K562 (cell line): ENCODE data around the gene FUZ. TPM values are rescaled to one million over a fixed set of nuclear protein-coding genes. Genes with fewer than 3 reads are reported as not detected.
A peak's percentile ranks its signal among the peaks of the same experiment; 100 is the strongest.

Experiments
- ATF4 ChIP-seq: fragments of 450-650 bp; formaldehyde crosslinking; IDR thresholded peaks from 2 replicates; pipeline ENCODE4 v1.4.0; 2022; ENCODE audit warnings: mild to moderate bottlenecking, moderate library complexity
- BCL6 ChIP-seq: fragments of 250-450 bp; sonication (Bioruptor Pico); IDR thresholded peaks from 2 replicates; pipeline ENCODE4 v1.4.0; 2020
- BRD9 ChIP-seq: fragments of 450-650 bp; IDR thresholded peaks from 2 replicates; pipeline ENCODE4 v1.6.1; 2018; ENCODE audit warnings: low read depth; ENCODE audit not compliant: partially characterized antibody
- CAMTA2 ChIP-seq: fragments of 250-450 bp; sonication (Bioruptor Pico); conservative IDR thresholded peaks from 2 replicates; pipeline ENCODE4 v1.5.1; 2022
- CC2D1A ChIP-seq: fragments of 450-650 bp; IDR thresholded peaks from 2 replicates; pipeline ENCODE4 v1.6.1; 2017; ENCODE audit warnings: mild to moderate bottlenecking
- CXXC5 ChIP-seq: fragments of 250-450 bp; sonication (Bioruptor Pico); IDR thresholded peaks from 2 replicates; pipeline ENCODE4 v1.8.0; 2022; ENCODE audit warnings: inconsistent platforms, mild to moderate bottlenecking, moderate library complexity
- GABPB2 ChIP-seq: fragments of 250-450 bp; sonication (Bioruptor Pico); conservative IDR thresholded peaks from 2 replicates; pipeline ENCODE4 v1.5.1; 2021; ENCODE audit warnings: mild to moderate bottlenecking
- GATAD2A ChIP-seq: fragments of 450-650 bp; IDR thresholded peaks from 2 replicates; pipeline ENCODE4 v1.6.1; 2017
- HDAC3 ChIP-seq: fragments of 450-650 bp; IDR thresholded peaks from 2 replicates; pipeline ENCODE4 v1.6.1; 2018; ENCODE audit warnings: borderline replicate concordance, mild to moderate bottlenecking, moderate library complexity; ENCODE audit not compliant: partially characterized antibody
- KDM2B ChIP-seq: fragments of 250-450 bp; sonication (Bioruptor Pico); IDR thresholded peaks from 2 replicates; pipeline ENCODE4 v1.8.0; 2021; ENCODE audit warnings: mild to moderate bottlenecking, moderate library complexity
- KHSRP ChIP-seq: fragments of 450-650 bp; IDR thresholded peaks from 2 replicates; pipeline ENCODE4 v1.6.1; 2017
- MXI1 ChIP-seq: IDR thresholded peaks from 2 replicates; pipeline ENCODE4 v1.6.1; 2011; ENCODE audit warnings: low read depth, mild to moderate bottlenecking, improper control_type of control experiment, low read length
- NBN ChIP-seq: fragments of 450-650 bp; IDR thresholded peaks from 2 replicates; pipeline ENCODE4 v1.6.1; 2016; ENCODE audit warnings: low read depth, mild to moderate bottlenecking
- NFIC ChIP-seq: fragments of 450-650 bp; IDR thresholded peaks from 2 replicates; pipeline ENCODE4 v1.6.1; 2017; ENCODE audit warnings: mild to moderate bottlenecking, inconsistent platforms
- NR4A1 ChIP-seq, 2 experiments: fragments of 250-450 bp in 1 of 2; fragments of 450-650 bp in 1 of 2; sonication (Bioruptor Pico) in 1 of 2; IDR thresholded peaks; 2 replicates each; pipeline versions ENCODE4 v1.4.0 to v1.6.1; 2016 to 2020; ENCODE audit warnings: mild to moderate bottlenecking in 2 of 2, missing compliant biosample characterization in 1 of 2, missing genetic modification characterization in 1 of 2, moderate library complexity in 1 of 2
- POLR2AphosphoS2 ChIP-seq: IDR thresholded peaks from 2 replicates; pipeline ENCODE4 v1.6.1; 2012; ENCODE audit warnings: low read length, improper control_type of control experiment
- POLR3A ChIP-seq: IDR thresholded peaks from 2 replicates; pipeline ENCODE4 v1.6.1; 2011; ENCODE audit warnings: borderline replicate concordance, mild to moderate bottlenecking, moderate library complexity; ENCODE audit not compliant: insufficient read length, insufficient read depth; ENCODE audit errors: extremely low read depth
- POU5F1 ChIP-seq: fragments of 150-350 bp; IDR thresholded peaks from 2 replicates; pipeline ENCODE4 v1.6.1; 2014; ENCODE audit warnings: borderline replicate concordance, low read length, low read depth, mild to moderate bottlenecking; ENCODE audit not compliant: partially characterized antibody
- RB1 ChIP-seq: fragments of 450-650 bp; IDR thresholded peaks from 2 replicates; pipeline ENCODE4 v1.6.1; 2017; ENCODE audit warnings: low read depth, mild to moderate bottlenecking
- SAFB ChIP-seq: fragments of 200-400 bp; formaldehyde crosslinking; IDR thresholded peaks from 2 replicates; pipeline ENCODE4 v1.6.1; 2017; ENCODE audit warnings: low read depth, low read length, borderline replicate concordance
- TSC22D4 ChIP-seq: fragments of 450-650 bp; IDR thresholded peaks from 2 replicates; pipeline ENCODE4 v1.6.1; 2016; ENCODE audit warnings: missing genetic modification characterization, missing biosample characterization, control low read depth
- U2AF2 ChIP-seq: fragments of 200-400 bp; formaldehyde crosslinking; optimal IDR thresholded peaks from 2 replicates; pipeline ENCODE3; 2017; ENCODE audit warnings: low read depth, mild to moderate bottlenecking, low read length
- XRCC5 ChIP-seq: fragments of 200-400 bp; formaldehyde crosslinking; IDR thresholded peaks from 2 replicates; pipeline ENCODE4 v1.6.1; 2017; ENCODE audit warnings: low read depth, mild to moderate bottlenecking, low read length
- ZNF253 ChIP-seq: fragments of 250-450 bp; sonication (Bioruptor Pico); conservative IDR thresholded peaks from 2 replicates; pipeline ENCODE4 v1.6.1; 2021; ENCODE audit warnings: mild to moderate bottlenecking
- polyA plus RNA-seq, 8 experiments: library from polyadenylated mRNA; depleted of rRNA in 4 of 8; stranded (reverse) in 5 of 8; unstranded in 3 of 8; fragments of >200 nt; fragmentation: Nextera tagmentation in 2 of 8; fragmentation: Illumina TruSeq in 1 of 8; extraction: Ambion mirVana in 2 of 8; extraction: Trizol in 1 of 8; gene quantifications; 2 replicates each; pipeline versions ENCODE4 v1.2.1 to v1.2.3, GENCODE V29; 2011 to 2014; ENCODE audit warnings: inconsistent platforms in 1 of 8, missing spikeins in 1 of 8
- total RNA-seq, 7 experiments: library from RNA; depleted of rRNA in 6 of 7; stranded (reverse); fragments of >200 nt in 6 of 7; fragmentation: Illumina TruSeq in 2 of 7; extraction: Trizol in 2 of 7; gene quantifications; 2 replicates each; pipeline versions ENCODE4 v1.2.1 to v1.2.3, GENCODE V29; 2011 to 2021; ENCODE audit warnings: low replicate concordance in 1 of 7
- TF ChIP-seq, protein P1 (sequence below): fragments of 450-650 bp; IDR thresholded peaks from 2 replicates; pipeline ENCODE4 v1.6.1; 2018; ENCODE audit not compliant: partially characterized antibody
- TF ChIP-seq, protein P2 (sequence below): fragments of 250-450 bp; sonication (Bioruptor Pico); IDR thresholded peaks from 2 replicates; pipeline ENCODE4 v1.6.1; 2021; ENCODE audit warnings: mild to moderate bottlenecking

The FUZ gene
- total and polyA plus RNA-seq, 9 of the 15 experiments (the other 6 are each of a cell fraction or from before 2014, with no cell fraction given), result 0.17 to 7.6 (median 3.6) TPM; not detected in 1

- TF ChIP-seq ATF4 (CRISPR knock-in tag) (no peak), BRD9 (no peak), HDAC3 (no peak), POLR3A (no peak), CC2D1A (no peak), GABPB2 (CRISPR knock-in tag) (no peak), MXI1 (no peak), NBN (peak; percentile 83; the same call in 1 of the 2 replicates), NR4A1 (CRISPR knock-in tag; IDR thresholded peaks at IDR 0.05) (no peak), NR4A1 (tag; IDR thresholded peaks at IDR 0.05) (no peak), CXXC5 (peak; percentile 89), RB1 (peak; percentile 84; the same call in 1 of the 2 replicates), POLR2AphosphoS2 (peak; percentile 84; the same call in 1 of the 2 replicates), POU5F1 (no peak), KDM2B (CRISPR knock-in tag) (no peak), XRCC5 (no peak; the same call in 1 of the 2 replicates), TSC22D4 (tag) (no peak), U2AF2 (no peak), ZNF253 (no peak), NFIC (no peak), SAFB (peak; percentile 24; the same call in 1 of the 2 replicates), BCL6 (CRISPR knock-in tag) (no peak), GATAD2A (peak; percentile 63; the same call in 1 of the 2 replicates), KHSRP (no peak), CAMTA2 (CRISPR knock-in tag) (no peak)
- TF ChIP-seq, protein P1, sequence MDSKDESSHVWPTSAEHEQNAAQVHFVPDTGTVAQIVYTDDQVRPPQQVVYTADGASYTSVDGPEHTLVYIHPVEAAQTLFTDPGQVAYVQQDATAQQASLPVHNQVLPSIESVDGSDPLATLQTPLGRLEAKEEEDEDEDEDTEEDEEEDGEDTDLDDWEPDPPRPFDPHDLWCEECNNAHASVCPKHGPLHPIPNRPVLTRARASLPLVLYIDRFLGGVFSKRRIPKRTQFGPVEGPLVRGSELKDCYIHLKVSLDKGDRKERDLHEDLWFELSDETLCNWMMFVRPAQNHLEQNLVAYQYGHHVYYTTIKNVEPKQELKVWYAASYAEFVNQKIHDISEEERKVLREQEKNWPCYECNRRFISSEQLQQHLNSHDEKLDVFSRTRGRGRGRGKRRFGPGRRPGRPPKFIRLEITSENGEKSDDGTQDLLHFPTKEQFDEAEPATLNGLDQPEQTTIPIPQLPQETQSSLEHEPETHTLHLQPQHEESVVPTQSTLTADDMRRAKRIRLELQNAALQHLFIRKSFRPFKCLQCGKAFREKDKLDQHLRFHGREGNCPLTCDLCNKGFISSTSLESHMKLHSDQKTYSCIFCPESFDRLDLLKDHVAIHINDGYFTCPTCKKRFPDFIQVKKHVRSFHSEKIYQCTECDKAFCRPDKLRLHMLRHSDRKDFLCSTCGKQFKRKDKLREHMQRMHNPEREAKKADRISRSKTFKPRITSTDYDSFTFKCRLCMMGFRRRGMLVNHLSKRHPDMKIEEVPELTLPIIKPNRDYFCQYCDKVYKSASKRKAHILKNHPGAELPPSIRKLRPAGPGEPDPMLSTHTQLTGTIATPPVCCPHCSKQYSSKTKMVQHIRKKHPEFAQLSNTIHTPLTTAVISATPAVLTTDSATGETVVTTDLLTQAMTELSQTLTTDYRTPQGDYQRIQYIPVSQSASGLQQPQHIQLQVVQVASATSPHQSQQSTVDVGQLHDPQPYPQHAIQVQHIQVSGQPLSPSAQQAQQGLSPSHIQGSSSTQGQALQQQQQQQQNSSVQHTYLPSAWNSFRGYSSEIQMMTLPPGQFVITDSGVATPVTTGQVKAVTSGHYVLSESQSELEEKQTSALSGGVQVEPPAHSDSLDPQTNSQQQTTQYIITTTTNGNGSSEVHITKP, result peak; percentile 99
- TF ChIP-seq, protein P2, sequence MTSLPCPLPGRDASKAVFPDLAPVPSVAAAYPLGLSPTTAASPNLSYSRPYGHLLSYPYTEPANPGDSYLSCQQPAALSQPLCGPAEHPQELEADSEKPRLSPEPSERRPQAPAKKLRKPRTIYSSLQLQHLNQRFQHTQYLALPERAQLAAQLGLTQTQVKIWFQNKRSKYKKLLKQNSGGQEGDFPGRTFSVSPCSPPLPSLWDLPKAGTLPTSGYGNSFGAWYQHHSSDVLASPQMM (CRISPR knock-in tag), result no peak
Measured at GRCh38 chr19:49850487-49851342, 37.6 kb upstream of the FUZ start, which contains the start of gene PTOV1 (continued).
